T-cell (primary cell): Measurements from ENCODE around the gene DCTD. TPM values are rescaled to one million over a fixed set of nuclear protein-coding genes. Genes with fewer than 3 reads are reported as not detected.

Experiments
- ATAC-seq, 4 experiments: fragments of 200-7000 bp in 3 of 4; fragments of 150-1000 bp in 1 of 4; cut with Tn5 transposase; replicated peaks in 1 of 4; 1 replicate in 3 of 4; 2 replicates in 1 of 4; pipeline ENCODE4 v1.10.0; 2021; ENCODE audit warnings: moderate library complexity in 3 of 4, mild to moderate bottlenecking in 2 of 4, moderate number of reproducible peaks in 1 of 4
- CTCF ChIA-PET, 2 donors: fragments of 300-600 bp; sonication (Branson Sonifier 250); formaldehyde crosslinking; loops; one replicate each; lab custom pipeline; 2022; ENCODE audit warnings: antibody characterized with exemption in 2 of 2; lab: Charles Lee
- POLR2A ChIA-PET, 2 donors: fragments of 300-600 bp; sonication (Branson Sonifier 250); formaldehyde crosslinking; loops; one replicate each; lab custom pipeline; 2022; ENCODE audit warnings: antibody characterized with exemption in 2 of 2; lab: Charles Lee
- DNase-seq, 35 experiments: peaks; one replicate each; pipeline versions ENCODE4 v3.0.0 to v3.0.0-alpha.2; 2013 to 2023
- H3K27ac ChIP-seq: one replicate; pipeline ENCODE4 v1.5.1; 2013; ENCODE audit warnings: low read length
- H3K27me3 ChIP-seq, 2 experiments: replicated peaks in 1 of 2; 1 replicate in 1 of 2; 2 replicates in 1 of 2; pipeline versions ENCODE4 v1.6.1 to v1.7.0; 2013; ENCODE audit warnings: low read length in 1 of 2, mixed read lengths in 1 of 2; ENCODE audit not compliant: control insufficient read depth in 2 of 2, insufficient read depth in 2 of 2; ENCODE audit errors: extremely low read depth in 1 of 2
- H3K36me3 ChIP-seq, 2 donors: 1 replicate in 1 of 2; 2 replicates in 1 of 2; pipeline versions ENCODE4 v1.6.1 to v1.7.0; 2013; ENCODE audit warnings: low read length in 1 of 2; ENCODE audit not compliant: control insufficient read depth in 2 of 2, insufficient read depth in 1 of 2; ENCODE audit errors: extremely low read depth in 1 of 2
- H3K4me1 ChIP-seq, 2 experiments: 1 replicate in 1 of 2; 2 replicates in 1 of 2; pipeline versions ENCODE4 v1.6.1 to v1.7.0; 2013; ENCODE audit warnings: low read length in 2 of 2, mixed read lengths in 1 of 2; ENCODE audit not compliant: insufficient read depth in 2 of 2, control insufficient read depth in 1 of 2; ENCODE audit errors: extremely low read depth in 1 of 2
- H3K4me3 ChIP-seq, 2 donors: 1 replicate in 1 of 2; 2 replicates in 1 of 2; pipeline versions ENCODE4 v1.5.1 to v1.7.0; 2013; ENCODE audit warnings: mild to moderate bottlenecking in 2 of 2, low read length in 1 of 2, moderate library complexity in 1 of 2; ENCODE audit not compliant: control insufficient read depth in 1 of 2; ENCODE audit errors: extremely low read depth in 1 of 2
- H3K9me3 ChIP-seq: 2 replicates; pipeline ENCODE4 v1.7.0; 2013
- H3K27ac Mint-ChIP-seq, 2 donors: one replicate each; pipeline ENCODE4 v1.8.0; 2020 to 2021; ENCODE audit warnings: mild to moderate bottlenecking in 2 of 2, mixed read lengths in 2 of 2
- H3K27me3 Mint-ChIP-seq, 2 donors: one replicate each; pipeline ENCODE4 v1.8.0; 2021 to 2022; ENCODE audit warnings: mixed read lengths in 2 of 2
- H3K36me3 Mint-ChIP-seq: one replicate; pipeline ENCODE4 v1.8.0; 2021; ENCODE audit warnings: mixed read lengths
- H3K4me1 Mint-ChIP-seq, 3 donors: one replicate each; pipeline ENCODE4 v1.8.0; 2020 to 2022; ENCODE audit warnings: mixed read lengths in 3 of 3, mild to moderate bottlenecking in 1 of 3
- H3K4me3 Mint-ChIP-seq, 3 donors: one replicate each; pipeline ENCODE4 v1.8.0; 2020 to 2022; ENCODE audit warnings: mild to moderate bottlenecking in 3 of 3, mixed read lengths in 3 of 3, moderate library complexity in 3 of 3
- H3K9me3 Mint-ChIP-seq, 3 donors: one replicate each; pipeline ENCODE4 v1.8.0; 2020 to 2022; ENCODE audit warnings: mixed read lengths in 3 of 3
- WGBS: methylation state at CpG from one replicate; pipeline ENCODE4 v1.1.5; 2013; ENCODE audit warnings: missing lambda C conversion rate; ENCODE audit not compliant: insufficient coverage; 5-methylcytosine and 5-hydroxymethylcytosine counted together
- total RNA-seq, 35 experiments: library from RNA in 6 of 35; stranded (reverse) in 6 of 35; fragments of 120-200 nt in 1 of 35; gene quantifications; one replicate each; pipeline versions ENCODE4 v1.2.1 to v1.2.4 and lab custom pipeline; 2013 to 2026

The DCTD gene
- total RNA-seq, 5 donors from 2014 or later (not counting 1 experiment from before 2014, with no cell fraction given), result 55.3 to 78.7 (median 68.8) TPM

- H3K9me3 Mint-ChIP-seq, result no peaks in the 10 kb centered on the region
These were observed 18.7 kb downstream of the DCTD start for GRCh38 chr4:182898479-182898799.

GRCh38 chr4:182897601-182898478 is 19.3 kb downstream of the DCTD start:
- H3K27ac ChIP-seq, result no peak overlapping the region
- H3K4me1 ChIP-seq, result no peaks in the 10 kb centered on the region
- ChIA-PET CTCF (interaction anchor here in 1 of 2 donors (0.5 kb wide), 1 partner anchor 28 kb away, joined by 5 read pairs; no protein-coding TSS in a partner anchor), POLR2A (no interaction called here)
- H3K27ac Mint-ChIP-seq, result no peak overlapping the region
- 100% methylated on average over 9 of the region's 20 CpGs for WGBS
- peaks cover 7 to 59% of the 10 kb centered on the region in 2 donors for H3K36me3 ChIP-seq
- no peaks in the 10 kb centered on the region for H3K27me3 Mint-ChIP-seq
- no peaks in the 10 kb centered on the region for H3K27me3 ChIP-seq
- H3K9me3 ChIP-seq, result no peaks in the 10 kb centered on the region
- no peak for ATAC-seq
- DNase-seq, result no peak
- no peaks in the 10 kb centered on the region for H3K9me3 Mint-ChIP-seq
- H3K4me1 Mint-ChIP-seq, result peaks cover 0 to 6% (median 0%) of the 10 kb centered on the region in 3 donors
- H3K36me3 Mint-ChIP-seq, result peaks cover 71% of the 10 kb centered on the region
- H3K4me3 Mint-ChIP-seq, result no peak overlapping the region
- no peak overlapping the region for H3K4me3 ChIP-seq

More at GRCh38 chr4:182898479-182898799, 18.7 kb downstream of the DCTD start:
- Histone ChIP-seq H3K4me3 (no peak overlapping the region), H3K9me3 (no peaks in the 10 kb centered on the region), H3K36me3 (peaks cover 7 to 56% of the 10 kb centered on the region in 2 donors), H3K4me1 (no peaks in the 10 kb centered on the region), H3K27me3 (no peaks in the 10 kb centered on the region), H3K27ac (no peak overlapping the region)
- H3K4me3 Mint-ChIP-seq, result no peak overlapping the region
- DNase-seq (no peak), ATAC-seq (no peak)
- 96% methylated on average over 5 of the region's 5 CpGs for WGBS
- CTCF ChIA-PET, result no interaction called here
- peaks cover 0 to 6% (median 0%) of the 10 kb centered on the region in 3 donors for H3K4me1 Mint-ChIP-seq
- H3K27me3 Mint-ChIP-seq, result no peaks in the 10 kb centered on the region
- POLR2A ChIA-PET, result no interaction called here
- H3K36me3 Mint-ChIP-seq, result peaks cover 71% of the 10 kb centered on the region
- H3K27ac Mint-ChIP-seq, result peak overlapping the region in 1 of 2 donors; percentile 22

- H3K4me3 ChIP-seq, result no peak overlapping the region
- ChIA-PET CTCF (interaction anchor here in 1 of 2 donors (0.6 kb wide), 1 partner anchor 183 kb away, joined by 3 read pairs; no protein-coding TSS in a partner anchor), POLR2A (no interaction called here)
- Mint-ChIP-seq H3K36me3 (peaks cover 72% of the 10 kb centered on the region), H3K4me3 (no peak overlapping the region), H3K4me1 (no peaks in the 10 kb centered on the region), H3K27me3 (no peaks in the 10 kb centered on the region), H3K27ac (no peak overlapping the region), H3K9me3 (no peaks in the 10 kb centered on the region)
- H3K4me1 ChIP-seq, result no peaks in the 10 kb centered on the region
- no peaks in the 10 kb centered on the region for H3K9me3 ChIP-seq
- WGBS, result 96% methylated on average over 7 of the region's 8 CpGs
- DNase-seq (no peak), ATAC-seq (no peak)
- peaks cover 6 to 58% of the 10 kb centered on the region in 2 donors for H3K36me3 ChIP-seq
- no peak overlapping the region for H3K27ac ChIP-seq
- H3K27me3 ChIP-seq, result no peaks in the 10 kb centered on the region
These were observed 20.8 kb downstream of the DCTD start for GRCh38 chr4:182896421-182896820.

- no peak overlapping the region for H3K4me3 Mint-ChIP-seq
- ChIA-PET POLR2A (no interaction called here), CTCF (no interaction called here)
- H3K27ac Mint-ChIP-seq, result no peak overlapping the region
- no peak for ATAC-seq
- H3K27me3 Mint-ChIP-seq, result no peaks in the 10 kb centered on the region
- H3K4me1 Mint-ChIP-seq, result no peaks in the 10 kb centered on the region
- H3K9me3 ChIP-seq, result no peaks in the 10 kb centered on the region
- H3K4me1 ChIP-seq, result no peaks in the 10 kb centered on the region
- 94% methylated on average over 10 of the region's 12 CpGs for WGBS
- no peaks in the 10 kb centered on the region for H3K27me3 ChIP-seq
- no peaks in the 10 kb centered on the region for H3K9me3 Mint-ChIP-seq
- no peak overlapping the region for H3K27ac ChIP-seq
- peaks cover 2 to 61% of the 10 kb centered on the region in 2 donors for H3K36me3 ChIP-seq
- DNase-seq, result no peak
- peaks cover 76% of the 10 kb centered on the region for H3K36me3 Mint-ChIP-seq
- no peak overlapping the region for H3K4me3 ChIP-seq
These were observed 21.3 kb downstream of the DCTD start for GRCh38 chr4:182895791-182896292.

- DNase-seq, result no peak
- no peak for ATAC-seq
- no peak overlapping the region for H3K4me3 Mint-ChIP-seq
- H3K27ac ChIP-seq, result no peak overlapping the region
- H3K27me3 Mint-ChIP-seq, result no peaks in the 10 kb centered on the region
- H3K36me3 Mint-ChIP-seq, result peaks cover 78% of the 10 kb centered on the region
- no peaks in the 10 kb centered on the region for H3K9me3 ChIP-seq
- H3K27me3 ChIP-seq, result no peaks in the 10 kb centered on the region
- WGBS, result 99% methylated on average over 15 of the region's 18 CpGs
- ChIA-PET POLR2A (no interaction called here), CTCF (interaction anchor here (0.6 to 0.9 kb wide), 3 partner anchors 13 to 1705 kb away, joined by 3 to 4 read pairs (median 3); no protein-coding TSS in a partner anchor)
- no peak overlapping the region for H3K27ac Mint-ChIP-seq
- no peaks in the 10 kb centered on the region for H3K9me3 Mint-ChIP-seq
- peaks cover 7 to 66% of the 10 kb centered on the region in 2 donors for H3K36me3 ChIP-seq
- H3K4me1 Mint-ChIP-seq, result no peaks in the 10 kb centered on the region
- H3K4me1 ChIP-seq, result no peaks in the 10 kb centered on the region
- H3K4me3 ChIP-seq, result no peak overlapping the region
These were observed 22.4 kb downstream of the DCTD start for GRCh38 chr4:182894681-182895275.

GRCh38 chr4:182893474-182894080 is 23.6 kb downstream of the DCTD start:
- H3K9me3 ChIP-seq, result no peaks in the 10 kb centered on the region
- DNase-seq (no peak), ATAC-seq (no peak)
- Mint-ChIP-seq H3K4me1 (no peaks in the 10 kb centered on the region), H3K27ac (no peak overlapping the region), H3K27me3 (no peaks in the 10 kb centered on the region), H3K4me3 (no peak overlapping the region), H3K36me3 (peaks cover 83% of the 10 kb centered on the region), H3K9me3 (no peaks in the 10 kb centered on the region)
- no peak overlapping the region for H3K27ac ChIP-seq
- ChIA-PET CTCF (interaction anchor here in 1 of 2 donors (0.9 kb wide), 1 partner anchor 14 kb away, joined by 4 read pairs; no protein-coding TSS in a partner anchor), POLR2A (no interaction called here)
- peaks cover 7 to 78% of the 10 kb centered on the region in 2 donors for H3K36me3 ChIP-seq
- H3K4me3 ChIP-seq, result no peak overlapping the region
- H3K4me1 ChIP-seq, result no peaks in the 10 kb centered on the region
- H3K27me3 ChIP-seq, result no peaks in the 10 kb centered on the region
- WGBS, result 94% methylated on average over 14 of the region's 19 CpGs
